DMS114 treated with DMSO at 0.1 percent for 48 hours (cell line): ENCODE measurements around the gene RNU1-2.
"Not testable (repeated sequence)": the region's sequence is repeated elsewhere in the genome, so short reads cannot be mapped to it uniquely, and the experiment has no call there.

Experiments
- DNase-seq: peaks from one replicate; lab custom pipeline; 2025; ENCODE audit not compliant: unreplicated experiment; lab: John Stamatoyannopoulos, UW

Gene RNU1-2

GRCh38 chr1:16925635-16926490 is 30.1 kb downstream of the RNU1-2 start:
- DNase-seq, result no peak

GRCh38 chr1:16926491-16927073 is 30.8 kb downstream of the RNU1-2 start:
- no peak for DNase-seq

DNA sequence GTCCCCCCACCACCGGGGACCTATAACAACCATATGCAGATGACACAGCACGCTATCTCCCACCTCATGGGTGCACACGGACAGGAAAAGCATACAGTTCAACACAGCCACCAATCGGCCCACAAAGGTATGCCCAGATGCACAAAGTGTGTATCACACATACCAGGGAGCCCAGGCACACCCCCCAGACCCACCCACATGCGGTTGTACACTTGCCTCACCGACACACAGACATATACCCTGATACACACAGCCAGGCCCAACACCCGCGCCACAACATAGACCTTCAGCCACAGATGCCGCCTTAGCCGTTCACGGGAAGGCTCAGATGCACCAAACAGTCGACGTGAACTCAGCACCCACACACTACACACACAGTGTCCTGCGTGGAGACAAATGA is 31.5 kb downstream of the RNU1-2 start:
- DNase-seq, result no peak

GRCh38 chr1:16927711-16928485 is 32.1 kb downstream of the RNU1-2 start:
- DNase-seq, result no peak

- DNase-seq, result not testable (repeated sequence)
Measured at GRCh38 chr1:16929146-16930041, 33.6 kb downstream of the RNU1-2 start.

DNA sequence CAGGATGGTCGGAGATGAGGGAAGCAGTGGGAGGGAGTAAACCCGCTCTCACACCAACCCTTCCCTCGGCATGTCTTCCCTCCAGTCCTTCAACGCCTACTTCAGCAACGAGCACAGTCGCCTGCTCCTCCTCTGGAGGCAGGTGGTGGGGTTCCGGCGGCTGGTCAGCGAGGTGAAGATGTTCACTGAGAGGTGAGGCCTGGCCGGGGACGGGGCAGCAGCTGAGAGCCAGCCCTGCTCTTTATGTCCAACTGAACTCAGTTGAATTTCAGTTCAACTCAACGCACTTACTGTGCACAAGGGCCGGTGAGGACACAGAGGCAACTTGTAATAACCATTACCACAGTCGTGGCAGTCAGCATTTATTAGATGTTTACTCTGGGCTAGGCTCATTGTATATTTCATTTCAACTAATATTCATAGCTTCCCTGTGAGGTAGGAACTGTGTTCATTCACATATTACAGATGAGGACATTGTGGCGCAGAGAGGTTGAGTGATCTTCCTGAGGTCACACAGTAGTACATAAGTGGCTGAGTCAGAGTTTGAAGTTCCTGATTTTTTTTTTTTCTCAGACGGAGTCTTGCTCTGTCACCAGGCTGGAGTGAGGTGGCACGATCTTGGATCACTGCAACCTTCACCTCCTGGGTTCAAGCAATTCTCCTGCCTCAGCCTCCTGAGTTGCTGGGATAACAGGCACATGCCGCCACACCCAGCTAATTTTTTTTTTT is 35.6 kb downstream of the RNU1-2 start:
- not testable (repeated sequence) for DNase-seq

GRCh38 chr1:16933945-16934344 is 38.2 kb downstream of the RNU1-2 start:
- not testable (repeated sequence) for DNase-seq

DNA sequence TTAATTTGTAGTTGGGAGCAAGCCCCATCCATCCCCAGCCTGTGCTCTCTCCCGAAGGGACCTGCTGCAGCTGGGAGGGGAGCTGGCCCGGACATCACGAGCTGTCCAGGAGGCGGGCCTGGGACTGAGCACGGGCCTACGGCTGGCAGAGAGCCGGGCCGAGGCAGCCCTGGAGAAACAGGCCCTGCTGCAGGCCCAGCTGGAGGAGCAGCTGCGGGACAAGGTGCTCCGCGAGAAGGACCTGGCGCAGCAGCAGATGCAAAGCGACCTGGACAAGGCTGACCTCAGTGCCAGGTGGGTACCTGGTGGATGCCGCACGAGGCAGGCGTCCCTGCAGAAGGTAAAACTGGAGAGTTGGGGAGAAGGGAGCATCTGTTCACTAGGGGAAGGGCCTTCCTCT is 40.8 kb downstream of the RNU1-2 start:
- DNase-seq, result not testable (repeated sequence)

GRCh38 chr1:16938351-16939321 is 42.9 kb downstream of the RNU1-2 start:
- no peak for DNase-seq

DNA sequence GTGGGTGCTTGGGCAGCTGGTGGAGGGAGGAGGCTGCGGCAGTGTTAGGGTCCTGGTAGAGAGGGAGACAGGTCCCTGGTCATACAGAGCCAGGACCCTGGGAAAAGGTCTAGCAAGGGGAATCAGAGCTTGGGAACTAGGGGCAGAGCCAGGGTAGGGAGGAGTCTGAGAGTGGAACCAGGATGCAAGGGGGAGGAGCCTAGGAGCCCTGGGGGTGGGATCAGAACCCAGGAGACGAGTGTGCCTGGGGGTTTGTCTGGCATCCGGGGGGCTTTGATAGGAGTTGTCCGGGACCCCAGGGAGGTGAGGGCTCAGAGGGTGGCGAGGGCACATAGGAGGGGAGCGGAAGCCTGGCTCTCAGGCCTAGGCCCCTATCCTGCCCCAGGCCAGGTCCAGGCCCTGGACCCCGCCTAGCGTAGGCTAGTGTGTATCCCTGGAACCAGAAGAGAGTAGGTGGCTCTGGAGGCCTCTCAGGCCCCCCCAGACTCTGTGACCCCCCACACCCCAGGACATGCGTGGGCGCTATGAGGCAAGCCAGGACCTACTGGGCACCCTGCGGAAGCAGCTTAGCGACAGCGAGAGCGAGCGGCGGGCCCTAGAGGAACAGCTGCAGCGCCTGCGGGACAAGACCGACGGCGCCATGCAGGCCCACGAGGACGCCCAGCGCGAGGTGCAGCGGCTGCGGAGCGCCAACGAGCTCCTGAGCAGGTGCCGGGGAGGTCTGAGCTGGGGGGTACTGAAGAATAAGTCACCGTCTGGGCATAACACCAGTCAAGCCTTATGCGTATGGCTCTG is 43.8 kb downstream of the RNU1-2 start:
- DNase-seq, result peak; percentile 27

DNA sequence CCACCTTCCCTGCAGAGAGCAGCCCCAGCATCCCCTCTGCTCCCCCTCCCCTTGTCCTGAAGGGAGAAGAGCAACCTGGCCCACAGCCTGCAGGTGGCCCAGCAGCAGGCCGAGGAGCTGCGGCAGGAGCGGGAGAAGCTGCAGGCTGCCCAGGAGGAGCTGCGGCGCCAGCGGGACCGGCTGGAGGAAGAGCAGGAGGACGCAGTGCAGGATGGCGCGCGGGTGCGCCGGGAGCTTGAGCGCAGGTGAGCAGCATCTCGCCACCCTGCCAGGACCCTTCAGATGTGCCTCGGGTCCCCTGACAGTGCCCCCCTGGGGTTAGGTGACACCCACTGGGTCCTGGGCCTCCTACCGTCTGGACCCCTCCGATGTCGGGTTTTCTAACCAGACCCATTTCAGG is 48.3 kb downstream of the RNU1-2 start:
- DNase-seq, result no peak

DNA sequence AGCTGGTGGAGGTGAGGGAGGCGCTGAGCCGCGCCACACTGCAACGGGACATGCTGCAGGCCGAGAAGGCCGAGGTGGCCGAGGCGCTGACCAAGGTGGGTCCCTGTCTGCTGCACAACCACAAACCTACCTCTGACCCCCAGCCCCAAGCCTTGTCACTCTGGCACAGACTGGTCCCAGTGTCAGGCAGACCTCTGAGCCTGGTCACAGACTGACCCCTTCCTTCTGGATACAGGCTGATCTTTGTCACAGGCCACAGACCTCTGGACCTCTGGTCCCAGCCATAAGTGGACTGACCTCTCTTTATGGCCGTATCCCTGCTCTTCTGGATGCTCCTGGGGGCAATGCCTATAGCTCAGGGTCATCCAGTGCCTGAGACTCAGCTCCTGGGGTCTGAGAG is 49.7 kb downstream of the RNU1-2 start:
- not testable (repeated sequence) for DNase-seq
